Measurements from ENCODE around the gene DXO. TPM values are rescaled to one million over a fixed set of nuclear protein-coding genes. Genes with fewer than 3 reads are reported as not detected.

DXO gene
- polyA plus RNA-seq, 1 donor (not counting 4 experiments of a cell fraction or from before 2014, with no cell fraction given): 7.0 TPM

DNA sequence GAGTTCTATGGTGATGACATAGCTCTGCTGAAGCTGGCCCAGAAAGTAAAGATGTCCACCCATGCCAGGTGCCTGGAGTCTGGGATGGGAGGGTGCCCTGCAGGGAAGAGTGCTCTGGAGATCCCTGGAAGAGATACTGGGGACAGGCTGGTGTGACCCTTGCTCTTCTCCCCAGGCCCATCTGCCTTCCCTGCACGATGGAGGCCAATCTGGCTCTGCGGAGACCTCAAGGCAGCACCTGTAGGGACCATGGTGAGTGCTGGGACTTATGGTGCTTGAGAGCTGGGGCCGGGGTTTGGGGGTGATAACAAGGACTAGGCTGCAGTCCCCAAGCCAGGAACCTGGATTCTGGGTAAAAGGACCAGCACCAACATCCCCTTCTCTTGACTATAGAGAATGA lies 28.2 kb downstream of the DXO start:
- H3K4me3 ChIP-seq (ENCODE audit: control insufficient read depth in 2 of 3, extremely low read depth in 1 of 3, insufficient read depth in 2 of 3, low read depth in 1 of 3, low read length in 3 of 3): no peak overlapping the region
- no peaks in the 10 kb centered on the region for H4K20me1 ChIP-seq (ENCODE audit: control insufficient read depth, extremely low read depth, insufficient read depth, low read length)
- H3K4me2 ChIP-seq (ENCODE audit: control insufficient read depth, extremely low read depth, insufficient read depth, low read depth, low read length): no peak overlapping the region
- H3K9ac ChIP-seq (ENCODE audit: control insufficient read depth, extremely low read depth, insufficient read depth, low read length): no peak overlapping the region
- peaks cover 18% of the 10 kb centered on the region for H3K4me1 ChIP-seq (ENCODE audit: control insufficient read depth, extremely low read depth, insufficient read depth, low read length)
- no peak for TF ChIP-seq CTCF (optimal IDR thresholded peaks at IDR 0.05 in 1 of 3, IDR thresholded peaks at IDR 0.05 in 1 of 3, conservative IDR thresholded peaks at IDR 0.05 in 1 of 3; ENCODE audit: extremely low read depth in 1 of 3, insufficient read depth in 2 of 3, low read length in 3 of 3)
- TF ChIP-seq EZH2 (IDR thresholded peaks at IDR 0.05; ENCODE audit: low read length): no peak
- H3K27ac ChIP-seq (ENCODE audit: control insufficient read depth, insufficient read depth, low read length): no peak overlapping the region
- no peaks in the 10 kb centered on the region for H3K9me1 ChIP-seq (ENCODE audit: control insufficient read depth, extremely low read depth, insufficient read depth, low read length)
- FAIRE-seq: no peak
- no peak for DNase-seq (ENCODE audit: low read depth, low spot score)
- dilution Hi-C loops (cut with MboI; ENCODE audit: extremely low pct_ligation_motif_present, low sequenced_read_pairs): no loop called here
- peaks cover 8% of the 10 kb centered on the region for H3K27me3 ChIP-seq (ENCODE audit: control insufficient read depth, extremely low read depth, insufficient read depth, low read length)
- H3K36me3 ChIP-seq (ENCODE audit: control insufficient read depth in 2 of 2, extremely low read depth in 1 of 2, insufficient read depth in 2 of 2, low read length in 2 of 2): no peaks in the 10 kb centered on the region
- no peaks in the 10 kb centered on the region for H3K9me3 ChIP-seq (ENCODE audit: control insufficient read depth, low read depth, low read length)
- H3K79me2 ChIP-seq (ENCODE audit: control insufficient read depth, insufficient read depth, low read length): no peaks in the 10 kb centered on the region
- no peak overlapping the region for H2AFZ ChIP-seq (ENCODE audit: control insufficient read depth, low read length)

DNA sequence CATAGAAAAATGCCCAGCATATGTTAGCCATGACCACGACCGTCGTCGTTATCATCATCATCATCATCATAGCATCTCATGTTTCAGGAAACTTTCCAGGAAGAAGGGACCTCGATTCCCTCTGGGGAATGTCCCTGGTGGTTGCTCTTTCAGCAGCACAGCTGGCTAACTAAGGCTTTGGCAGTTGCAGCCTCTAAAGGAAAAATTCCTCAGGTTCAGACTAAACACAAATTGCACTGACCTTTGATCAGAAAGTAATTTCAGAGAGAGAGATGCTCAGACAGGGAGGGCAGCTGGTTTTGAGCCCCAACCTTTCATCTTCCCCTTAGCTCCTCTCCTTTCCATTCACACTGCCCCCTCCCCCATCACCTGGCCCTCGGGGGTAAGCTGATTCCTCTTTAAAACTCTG lies 31.7 kb downstream of the DXO start:
- no peaks in the 10 kb centered on the region for H3K9me1 ChIP-seq (ENCODE audit: control insufficient read depth, extremely low read depth, insufficient read depth, low read length)
- TF ChIP-seq CTCF (optimal IDR thresholded peaks at IDR 0.05 in 1 of 3, IDR thresholded peaks at IDR 0.05 in 1 of 3, conservative IDR thresholded peaks at IDR 0.05 in 1 of 3; ENCODE audit: extremely low read depth in 1 of 3, insufficient read depth in 2 of 3, low read length in 3 of 3): no peak
- no peak overlapping the region for H3K9ac ChIP-seq (ENCODE audit: control insufficient read depth, extremely low read depth, insufficient read depth, low read length)
- H3K4me1 ChIP-seq (ENCODE audit: control insufficient read depth, extremely low read depth, insufficient read depth, low read length): peaks cover 6% of the 10 kb centered on the region
- peaks cover 8% of the 10 kb centered on the region for H3K27me3 ChIP-seq (ENCODE audit: control insufficient read depth, extremely low read depth, insufficient read depth, low read length)
- H4K20me1 ChIP-seq (ENCODE audit: control insufficient read depth, extremely low read depth, insufficient read depth, low read length): no peaks in the 10 kb centered on the region
- no peaks in the 10 kb centered on the region for H3K9me3 ChIP-seq (ENCODE audit: control insufficient read depth, low read depth, low read length)
- no peak overlapping the region for H3K27ac ChIP-seq (ENCODE audit: control insufficient read depth, insufficient read depth, low read length)
- no peak overlapping the region for H3K4me2 ChIP-seq (ENCODE audit: control insufficient read depth, extremely low read depth, insufficient read depth, low read depth, low read length)
- no peaks in the 10 kb centered on the region for H3K79me2 ChIP-seq (ENCODE audit: control insufficient read depth, insufficient read depth, low read length)
- no peak for FAIRE-seq
- H3K4me3 ChIP-seq (ENCODE audit: control insufficient read depth in 2 of 3, extremely low read depth in 1 of 3, insufficient read depth in 2 of 3, low read depth in 1 of 3, low read length in 3 of 3): no peak overlapping the region
- DNase-seq (ENCODE audit: low read depth, low spot score): no peak
- no peak overlapping the region for H2AFZ ChIP-seq (ENCODE audit: control insufficient read depth, low read length)
- H3K36me3 ChIP-seq (ENCODE audit: control insufficient read depth in 2 of 2, extremely low read depth in 1 of 2, insufficient read depth in 2 of 2, low read length in 2 of 2): no peaks in the 10 kb centered on the region
- dilution Hi-C loops (cut with MboI; ENCODE audit: extremely low pct_ligation_motif_present, low sequenced_read_pairs): no loop called here

Measured in keratinocyte (primary cell).